Activated CD4-positive, alpha-beta memory T cell treated with anti-CD3 and anti-CD28 coated beads, Interleukin-2, amount 10 ng/mL, durations not matched to agents 7 days and 5 days (primary cell): ENCODE measurements around the gene COL18A1. TPM values are rescaled to one million over a fixed set of nuclear protein-coding genes. Genes with fewer than 3 reads are reported as not detected.
"Not testable (repeated sequence)": the region's sequence is repeated elsewhere in the genome, so short reads cannot be mapped to it uniquely, and the experiment has no call there.

Experiments used
- CTCF ChIA-PET: fragments of 350-600 bp; sonication (Branson Sonifier 250); formaldehyde crosslinking; loops from one replicate; lab custom pipeline; 2021; ENCODE audit warnings: antibody characterized with exemption, inconsistent platforms; lab: Charles Lee
- POLR2A ChIA-PET: fragments of 350-600 bp; sonication (Branson Sonifier 250); formaldehyde crosslinking; loops from one replicate; lab custom pipeline; 2021; ENCODE audit warnings: antibody characterized with exemption; lab: Charles Lee
- DNase-seq: peaks from one replicate; pipeline ENCODE4 v3.0.0-alpha.2; 2020
- H3K27ac Mint-ChIP-seq: one replicate; pipeline ENCODE4 v1.8.0; 2021; ENCODE audit warnings: mild to moderate bottlenecking, mixed read lengths
- H3K27me3 Mint-ChIP-seq: one replicate; pipeline ENCODE4 v1.8.0; 2021; ENCODE audit warnings: mixed read lengths
- H3K36me3 Mint-ChIP-seq: one replicate; pipeline ENCODE4 v1.8.0; 2021; ENCODE audit warnings: low read depth, mixed read lengths
- H3K4me1 Mint-ChIP-seq: one replicate; pipeline ENCODE4 v1.8.0; 2021; ENCODE audit warnings: mixed read lengths
- H3K4me3 Mint-ChIP-seq: one replicate; pipeline ENCODE4 v1.8.0; 2021; ENCODE audit warnings: mild to moderate bottlenecking, mixed read lengths
- H3K9me3 Mint-ChIP-seq: one replicate; pipeline ENCODE4 v1.8.0; 2021; ENCODE audit warnings: mixed read lengths
- total RNA-seq, 2 experiments: library from RNA; stranded (reverse); gene quantifications; one replicate each; pipeline ENCODE4 v1.2.3, GENCODE V29; 2021

COL18A1 gene
- total RNA-seq, 2 experiments from 2014 or later = 2.2 to 3.9 TPM

DNA sequence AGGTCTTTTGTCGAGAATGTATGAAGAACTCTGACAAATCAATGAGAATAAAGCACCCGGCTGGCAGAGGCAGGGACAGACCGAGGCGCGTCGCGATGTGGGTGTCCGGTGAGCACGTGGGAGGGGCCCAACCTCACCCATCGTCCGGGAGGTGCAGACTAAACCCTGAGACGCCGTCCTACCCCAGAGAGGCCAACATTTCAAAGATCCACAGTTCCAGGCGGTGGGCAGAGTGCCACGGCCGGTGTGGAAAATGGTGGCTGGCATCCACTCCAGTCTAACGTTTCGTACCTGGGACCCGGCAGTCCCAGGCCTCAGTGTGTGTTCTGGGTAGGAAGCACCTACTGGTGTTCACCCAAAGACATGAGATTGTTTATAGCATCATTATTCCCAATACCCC lies 41.7 kb upstream of the COL18A1 start:
- H3K4me1 Mint-ChIP-seq, H3K36me3 Mint-ChIP-seq, DNase-seq, H3K4me3 Mint-ChIP-seq, H3K27me3 Mint-ChIP-seq, H3K9me3 Mint-ChIP-seq, CTCF ChIA-PET, H3K27ac Mint-ChIP-seq, POLR2A ChIA-PET: not testable (repeated sequence)

DNA sequence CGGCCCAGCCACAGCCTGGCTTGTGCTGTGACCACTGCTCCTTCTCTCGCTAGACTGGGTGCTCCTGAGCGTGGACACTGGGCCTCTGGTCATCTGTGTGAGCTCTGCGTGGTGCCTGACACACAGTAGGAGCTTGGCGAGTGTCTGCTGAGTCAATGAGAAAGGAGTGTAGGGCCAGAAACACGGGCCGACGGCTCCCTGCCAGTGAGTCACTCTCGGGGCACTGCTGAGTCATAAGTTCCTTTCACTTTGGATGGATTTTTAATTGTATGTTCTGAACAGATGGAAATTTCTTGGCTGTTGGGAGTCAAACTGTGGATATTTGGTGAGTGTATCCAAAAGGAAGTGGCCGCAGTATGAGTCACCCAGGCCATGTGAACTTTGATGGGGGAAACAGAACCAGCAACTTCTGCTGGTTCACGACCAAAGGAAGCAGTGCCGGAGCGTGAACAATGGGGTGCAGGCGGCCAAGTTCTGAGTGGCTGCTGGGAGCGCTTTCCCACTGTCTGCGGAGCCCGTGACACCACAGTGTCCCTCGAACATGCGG lies 41.0 kb upstream of the COL18A1 start:
- no peaks in the 10 kb centered on the region for H3K9me3 Mint-ChIP-seq
- peaks cover 9% of the 10 kb centered on the region for H3K27me3 Mint-ChIP-seq
- ChIA-PET CTCF (no interaction called here), POLR2A (no interaction called here)
- no peaks in the 10 kb centered on the region for H3K36me3 Mint-ChIP-seq
- no peak overlapping the region for H3K27ac Mint-ChIP-seq
- peaks cover 9% of the 10 kb centered on the region for H3K4me1 Mint-ChIP-seq
- peak; percentile 59 for DNase-seq
- H3K4me3 Mint-ChIP-seq = peak overlapping the region; percentile 28

DNA sequence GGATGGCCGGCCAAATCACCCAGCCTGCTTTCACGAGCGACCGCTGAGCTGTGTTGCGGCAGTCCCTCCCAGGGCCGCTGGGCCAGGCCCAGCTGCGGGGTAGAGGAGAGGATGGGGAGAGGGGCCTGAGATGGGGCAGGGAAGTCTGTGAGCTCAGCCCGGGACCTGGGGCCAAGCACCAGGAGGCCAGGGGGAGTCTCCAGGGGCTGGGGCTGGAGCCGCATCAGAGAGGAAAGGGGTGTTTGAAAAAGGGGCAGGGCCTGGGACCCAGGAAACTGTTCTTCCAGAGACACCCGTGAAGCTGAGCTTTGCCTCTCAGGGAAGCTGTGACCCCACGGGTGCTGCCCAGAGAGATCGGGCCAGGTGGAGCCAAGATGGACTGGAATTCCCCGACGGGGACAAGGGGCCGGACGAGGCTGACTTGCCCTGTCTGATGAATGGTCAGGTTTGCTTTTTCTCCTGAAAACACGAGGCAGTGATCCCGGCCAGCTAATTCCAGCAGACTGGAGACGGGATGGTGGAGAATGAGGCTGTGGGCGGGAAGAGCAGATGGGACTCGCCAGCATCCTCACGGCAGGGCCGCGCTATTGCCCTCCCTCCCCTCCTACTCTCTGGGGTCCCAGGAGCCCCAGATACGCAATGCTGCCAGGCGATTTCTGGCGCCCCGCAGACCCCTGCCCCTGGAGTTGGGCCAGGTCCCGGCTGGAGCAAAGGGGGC lies 40.3 kb upstream of the COL18A1 start:
- DNase-seq = no peak
- H3K27ac Mint-ChIP-seq = no peak overlapping the region
- H3K36me3 Mint-ChIP-seq = no peaks in the 10 kb centered on the region
- peaks cover 9% of the 10 kb centered on the region for H3K27me3 Mint-ChIP-seq
- CTCF ChIA-PET = no interaction called here
- no peaks in the 10 kb centered on the region for H3K9me3 Mint-ChIP-seq
- POLR2A ChIA-PET = no interaction called here
- H3K4me3 Mint-ChIP-seq = no peak overlapping the region
- H3K4me1 Mint-ChIP-seq = peaks cover 9% of the 10 kb centered on the region

DNA sequence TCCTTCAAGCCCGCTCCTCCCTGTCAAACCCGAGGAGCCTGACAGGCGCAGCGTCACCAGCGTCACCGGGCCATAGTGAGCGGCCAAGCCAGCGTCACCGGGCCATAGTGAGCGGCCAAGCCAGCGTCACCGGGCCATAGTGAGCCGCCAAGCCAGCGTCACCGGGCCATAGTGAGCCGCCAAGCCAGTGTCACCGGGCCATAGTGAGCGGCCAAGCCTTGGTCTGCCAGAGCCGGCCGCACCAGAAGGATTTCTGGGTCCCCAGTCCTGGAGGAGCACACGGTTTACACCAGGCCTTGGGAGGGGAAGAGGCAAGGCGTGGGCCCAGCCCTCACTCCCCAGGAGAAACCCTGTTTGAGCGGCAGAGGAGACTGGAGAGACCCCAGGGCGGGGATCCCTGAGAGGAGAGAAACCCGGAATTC lies 39.8 kb upstream of the COL18A1 start:
- Mint-ChIP-seq H3K36me3 (no peaks in the 10 kb centered on the region), H3K9me3 (no peaks in the 10 kb centered on the region), H3K4me1 (peaks cover 12% of the 10 kb centered on the region), H3K27me3 (peaks cover 12% of the 10 kb centered on the region), H3K27ac (no peak overlapping the region), H3K4me3 (no peak overlapping the region)
- CTCF ChIA-PET = no interaction called here
- POLR2A ChIA-PET = no interaction called here
- DNase-seq = no peak

DNA sequence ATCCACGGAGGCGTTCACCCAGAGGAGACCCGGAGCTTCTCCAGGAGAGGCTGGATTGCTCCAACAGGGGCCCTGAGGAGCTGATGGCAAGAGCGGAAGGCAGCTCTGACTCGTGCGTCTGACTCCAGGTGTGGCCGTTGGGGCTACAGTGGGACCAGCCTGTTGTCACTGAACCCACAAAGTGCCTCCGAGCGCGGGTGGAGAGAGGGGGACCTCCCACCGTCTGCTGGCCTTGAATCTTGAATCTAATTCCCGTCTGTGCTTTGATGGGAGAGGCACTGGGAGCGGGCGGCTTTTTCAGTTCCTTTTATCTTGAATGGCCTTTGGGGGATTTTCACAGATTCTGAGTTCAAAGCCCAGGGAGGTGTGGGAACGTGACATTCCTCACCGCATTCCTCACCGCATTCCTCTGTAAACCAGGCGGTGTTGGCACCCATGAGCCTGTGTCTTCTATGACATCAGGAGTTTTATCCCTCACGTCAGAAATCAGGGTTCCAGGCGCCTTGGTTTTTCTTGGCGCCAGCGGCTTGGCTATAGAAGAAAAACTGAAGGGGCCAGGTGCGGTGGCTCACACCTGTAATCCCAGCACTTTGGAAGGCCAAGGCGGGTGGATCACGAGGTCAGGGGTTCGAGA lies 39.2 kb upstream of the COL18A1 start:
- H3K27ac Mint-ChIP-seq = no peak overlapping the region
- DNase-seq = no peak
- no peaks in the 10 kb centered on the region for H3K36me3 Mint-ChIP-seq
- CTCF ChIA-PET = no interaction called here
- no peak overlapping the region for H3K4me3 Mint-ChIP-seq
- POLR2A ChIA-PET = no interaction called here
- peaks cover 15% of the 10 kb centered on the region for H3K4me1 Mint-ChIP-seq
- H3K27me3 Mint-ChIP-seq = peaks cover 16% of the 10 kb centered on the region
- H3K9me3 Mint-ChIP-seq = no peaks in the 10 kb centered on the region

DNA sequence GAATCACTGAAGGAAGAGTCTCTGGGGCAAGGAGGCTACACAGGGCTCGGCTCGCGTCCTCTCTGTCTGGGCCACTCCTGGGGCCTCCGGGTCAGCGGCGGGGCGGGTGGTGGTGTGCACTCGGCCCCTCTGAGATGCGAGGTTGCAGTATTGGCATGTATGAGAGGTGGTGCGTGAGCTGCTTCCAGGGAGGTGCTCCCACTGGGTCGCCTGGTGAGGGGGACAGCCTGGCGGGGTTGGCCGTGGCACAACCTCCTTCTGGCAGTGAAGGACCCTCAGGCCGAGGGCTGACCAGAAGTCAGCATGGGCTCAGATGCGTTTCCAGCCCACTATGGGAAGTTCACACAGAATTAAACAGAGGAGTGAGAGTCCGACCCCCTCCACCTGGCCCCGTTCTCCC lies 38.5 kb upstream of the COL18A1 start:
- peaks cover 21% of the 10 kb centered on the region for H3K27me3 Mint-ChIP-seq
- POLR2A ChIA-PET = no interaction called here

DNA sequence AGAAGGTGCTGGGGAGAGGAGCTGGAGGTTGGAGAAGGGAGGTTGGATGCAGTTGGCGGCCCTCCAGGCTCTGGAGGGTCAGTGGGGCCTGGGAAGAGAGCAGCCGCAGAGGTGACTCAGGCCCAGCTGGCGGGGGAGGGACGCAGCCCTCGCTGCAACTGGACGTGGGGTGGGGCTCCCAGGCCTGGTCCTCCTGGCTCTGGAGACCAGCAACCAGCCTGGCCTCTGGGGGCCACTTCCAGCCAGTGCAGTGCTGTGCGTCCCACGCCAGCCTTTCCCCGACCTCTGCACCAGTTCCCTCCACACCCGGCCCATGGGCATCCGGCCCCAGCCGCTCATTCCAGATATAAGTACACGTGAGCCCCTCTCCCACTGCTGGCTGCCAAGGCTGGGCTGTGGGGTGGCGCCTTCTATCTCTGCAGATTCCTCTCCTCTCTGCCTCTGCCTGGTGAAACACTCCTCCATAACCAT lies 38.0 kb upstream of the COL18A1 start:
- CTCF ChIA-PET = no interaction called here
- H3K4me3 Mint-ChIP-seq = no peak overlapping the region
- H3K27me3 Mint-ChIP-seq = peaks cover 26% of the 10 kb centered on the region
- H3K27ac Mint-ChIP-seq = no peak overlapping the region
- peaks cover 17% of the 10 kb centered on the region for H3K4me1 Mint-ChIP-seq
- H3K36me3 Mint-ChIP-seq = no peaks in the 10 kb centered on the region
- no peaks in the 10 kb centered on the region for H3K9me3 Mint-ChIP-seq
- no peak for DNase-seq
- POLR2A ChIA-PET = no interaction called here

More for the DNA sequence above, 38.5 kb upstream of the COL18A1 start:
- Mint-ChIP-seq H3K4me3 (no peak overlapping the region), H3K27ac (no peak overlapping the region), H3K4me1 (peaks cover 17% of the 10 kb centered on the region), H3K9me3 (no peaks in the 10 kb centered on the region), H3K36me3 (no peaks in the 10 kb centered on the region)
- CTCF ChIA-PET = no interaction called here
- no peak for DNase-seq

DNA sequence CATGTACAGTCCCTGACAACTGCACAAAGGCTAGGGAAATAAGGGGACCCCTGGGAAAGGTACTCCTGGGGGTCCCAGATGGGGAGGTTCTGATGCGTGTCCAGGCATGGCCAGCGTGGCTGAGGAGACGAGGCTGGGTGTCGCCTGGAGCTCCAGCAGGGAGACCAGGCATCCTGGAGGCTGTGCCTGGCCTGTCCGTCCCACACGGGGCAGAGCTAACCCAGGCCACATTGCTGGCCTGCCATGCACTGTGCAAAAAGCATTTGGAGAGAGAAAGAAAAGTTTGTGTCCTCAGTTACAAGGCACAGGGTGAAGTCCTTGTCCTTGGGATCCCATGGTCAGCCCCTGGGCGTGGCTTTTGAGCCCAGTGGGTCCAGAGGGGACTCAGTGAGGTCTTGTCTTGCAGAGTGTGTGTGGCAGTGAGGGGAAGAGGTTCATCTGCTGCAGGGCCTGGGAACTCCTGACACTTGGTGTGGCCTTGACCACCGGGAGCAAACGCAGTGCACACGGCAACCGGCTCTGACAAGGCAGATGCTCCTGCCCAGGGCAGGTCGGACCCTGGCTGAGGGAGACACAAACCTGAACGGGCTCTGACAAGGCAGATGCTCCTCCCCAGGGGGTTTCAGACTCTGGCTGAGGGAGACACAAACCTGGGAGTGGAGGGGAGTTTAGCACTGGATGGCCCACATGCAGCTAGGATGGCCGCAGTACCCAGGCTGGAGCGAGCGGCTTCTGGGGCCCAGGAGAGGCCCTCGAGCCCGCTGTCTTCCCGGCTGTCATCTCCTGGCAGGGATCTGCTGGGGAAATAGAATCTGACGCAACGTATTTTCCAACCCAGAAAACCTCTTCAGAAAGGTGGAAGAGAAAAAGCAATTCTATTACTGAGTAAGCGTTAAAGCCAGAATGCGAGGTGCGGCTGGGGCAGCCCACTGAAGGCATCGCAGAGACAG lies 37.3 kb upstream of the COL18A1 start:
- ChIA-PET CTCF (no interaction called here), POLR2A (no interaction called here)
- H3K4me3 Mint-ChIP-seq = no peak overlapping the region
- H3K9me3 Mint-ChIP-seq = no peaks in the 10 kb centered on the region
- no peaks in the 10 kb centered on the region for H3K36me3 Mint-ChIP-seq
- peaks cover 17% of the 10 kb centered on the region for H3K4me1 Mint-ChIP-seq
- DNase-seq = no peak
- peaks cover 27% of the 10 kb centered on the region for H3K27me3 Mint-ChIP-seq
- no peak overlapping the region for H3K27ac Mint-ChIP-seq

DNA sequence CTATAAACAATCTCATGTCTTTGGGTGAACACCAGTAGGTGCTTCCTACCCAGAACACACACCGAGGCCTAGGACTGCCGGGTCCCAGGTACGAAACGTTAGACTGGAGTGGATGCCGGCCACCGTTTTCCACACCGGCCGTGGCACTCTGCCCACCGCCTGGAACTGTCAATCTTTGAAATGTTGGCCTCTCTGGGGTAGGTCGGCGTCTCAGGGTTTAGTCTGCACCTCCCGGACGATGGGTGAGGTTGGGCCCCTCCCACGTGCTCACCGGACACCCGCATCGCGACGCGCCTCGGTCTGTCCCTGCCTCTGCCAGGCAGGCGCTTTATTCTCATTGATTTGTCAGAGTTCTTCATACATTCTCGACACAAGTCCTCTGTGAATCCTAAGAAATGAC lies 35.9 kb upstream of the COL18A1 start:
- POLR2A ChIA-PET, CTCF ChIA-PET, H3K4me3 Mint-ChIP-seq, H3K27ac Mint-ChIP-seq, DNase-seq, H3K36me3 Mint-ChIP-seq, H3K9me3 Mint-ChIP-seq: not testable (repeated sequence)
- peaks cover 28% of the 10 kb centered on the region for H3K27me3 Mint-ChIP-seq
- H3K4me1 Mint-ChIP-seq = peaks cover 12% of the 10 kb centered on the region

DNA sequence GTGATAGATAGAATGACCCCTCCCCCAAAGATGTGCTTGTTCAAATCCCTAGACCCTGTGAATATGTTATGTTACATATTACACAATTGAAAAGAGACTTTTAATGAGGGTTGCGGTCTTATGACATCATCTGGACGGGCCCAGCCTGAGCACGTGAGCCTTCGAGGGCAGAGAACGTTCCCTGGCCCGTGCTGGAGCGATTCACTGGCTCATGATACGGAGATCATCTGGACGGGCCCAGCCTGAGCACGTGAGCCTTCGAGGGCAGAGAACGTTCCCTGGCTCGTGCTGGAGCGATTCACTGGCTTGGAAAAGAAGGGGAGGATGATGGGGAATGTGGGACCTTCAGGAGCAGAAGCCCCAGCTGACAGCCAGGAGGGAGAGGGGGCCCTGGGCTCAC lies 34.4 kb upstream of the COL18A1 start:
- POLR2A ChIA-PET = no interaction called here
- peaks cover 8% of the 10 kb centered on the region for H3K4me1 Mint-ChIP-seq
- no peak for DNase-seq
- peaks cover 27% of the 10 kb centered on the region for H3K27me3 Mint-ChIP-seq
- H3K4me3 Mint-ChIP-seq = no peak overlapping the region
- H3K27ac Mint-ChIP-seq = no peak overlapping the region
- no peaks in the 10 kb centered on the region for H3K9me3 Mint-ChIP-seq
- H3K36me3 Mint-ChIP-seq = no peaks in the 10 kb centered on the region
- CTCF ChIA-PET = no interaction called here

DNA sequence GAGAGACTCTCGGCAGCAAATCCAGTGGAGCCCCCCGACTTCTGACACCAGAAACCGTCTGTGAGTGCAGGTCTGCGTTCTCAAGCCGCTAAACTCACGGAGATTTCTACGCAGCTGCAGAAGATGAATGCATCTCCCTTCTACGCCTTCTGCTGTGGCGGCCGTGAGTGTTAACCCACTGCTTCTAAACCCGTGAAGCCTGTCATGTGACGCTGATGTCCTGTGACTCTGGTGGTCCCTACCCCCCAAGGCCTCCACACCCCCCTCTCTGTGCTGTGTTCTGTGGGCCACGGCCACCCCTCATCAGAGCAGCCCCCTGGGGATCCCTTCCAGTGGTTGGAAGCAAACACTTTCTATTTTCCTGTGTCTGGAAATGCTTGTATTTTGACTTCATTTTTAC lies 33.9 kb upstream of the COL18A1 start:
- CTCF ChIA-PET = no interaction called here
- no peak for DNase-seq
- peaks cover 8% of the 10 kb centered on the region for H3K4me1 Mint-ChIP-seq
- no peaks in the 10 kb centered on the region for H3K9me3 Mint-ChIP-seq
- H3K27ac Mint-ChIP-seq = no peak overlapping the region
- H3K4me3 Mint-ChIP-seq = no peak overlapping the region
- POLR2A ChIA-PET = no interaction called here
- H3K36me3 Mint-ChIP-seq = no peaks in the 10 kb centered on the region
- H3K27me3 Mint-ChIP-seq = peaks cover 27% of the 10 kb centered on the region

DNA sequence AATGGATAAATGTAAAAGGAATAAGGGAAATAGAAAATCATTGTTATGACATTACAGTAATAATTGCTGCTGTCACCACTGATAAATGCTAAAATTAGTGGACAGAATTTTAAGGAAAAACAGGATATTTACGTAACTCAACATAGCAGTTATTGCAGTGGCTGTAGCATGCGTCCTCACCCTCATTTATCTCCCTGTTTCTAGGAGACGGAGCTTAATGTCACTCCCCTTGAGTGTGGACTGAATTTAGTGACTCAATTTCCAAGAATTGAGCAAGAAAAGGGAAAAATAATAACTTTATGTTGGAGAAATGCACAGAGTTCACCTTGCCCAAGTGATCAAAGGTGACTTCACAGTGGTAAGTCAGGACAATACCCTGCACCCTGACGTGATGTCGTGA lies 33.3 kb upstream of the COL18A1 start:
- peaks cover 27% of the 10 kb centered on the region for H3K27me3 Mint-ChIP-seq
- H3K9me3 Mint-ChIP-seq = no peaks in the 10 kb centered on the region
- no peak overlapping the region for H3K4me3 Mint-ChIP-seq
- ChIA-PET POLR2A (no interaction called here), CTCF (no interaction called here)
- no peak overlapping the region for H3K27ac Mint-ChIP-seq
- DNase-seq = no peak
- H3K4me1 Mint-ChIP-seq = peaks cover 8% of the 10 kb centered on the region
- no peaks in the 10 kb centered on the region for H3K36me3 Mint-ChIP-seq
